ENCODE results near the gene SLIT3. TPM values are rescaled to one million over a fixed set of nuclear protein-coding genes. Genes with fewer than 3 reads are reported as not detected.

SLIT3 gene
- total RNA-seq, 1 donor from 2014 or later = 3.1 TPM

- DNase-seq (ENCODE audit: low read depth) = no peak
- no peak for TF ChIP-seq CTCF (conservative IDR thresholded peaks at IDR 0.05; ENCODE audit: low read depth, low read length)
- no peak overlapping the region for H3K4me3 ChIP-seq (ENCODE audit: low read depth, low read length)
Measured at GRCh38 chr5:169291877-169292276, 9.1 kb downstream of the SLIT3 start.

DNA sequence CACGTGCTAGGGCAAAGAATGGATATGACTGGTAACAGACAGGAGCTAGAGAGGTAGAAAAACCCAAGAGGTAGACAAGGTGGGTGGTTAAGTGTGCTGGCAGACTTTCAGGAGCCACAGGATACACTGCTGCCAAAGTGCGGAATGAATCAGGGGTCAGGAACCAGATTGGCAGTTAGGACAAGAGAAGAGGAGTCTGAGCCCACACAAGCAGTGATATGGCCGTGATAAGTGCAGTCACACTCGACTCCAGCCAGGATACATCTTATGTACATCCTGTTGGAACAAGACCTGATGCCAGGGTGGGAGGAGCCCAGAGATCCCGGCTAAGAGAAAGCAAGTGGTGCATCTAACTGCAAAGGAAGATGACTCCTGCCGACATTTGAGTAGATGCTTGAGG, 10.0 kb downstream of the SLIT3 start:
- H3K4me3 ChIP-seq (ENCODE audit: low read depth, low read length) = no peak overlapping the region
- DNase-seq (ENCODE audit: low read depth) = no peak
- no peak for TF ChIP-seq CTCF (conservative IDR thresholded peaks at IDR 0.05; ENCODE audit: low read depth, low read length)

GRCh38 chr5:169289520-169289919, 11.4 kb downstream of the SLIT3 start:
- no peak for DNase-seq (ENCODE audit: low read depth)
- H3K4me3 ChIP-seq (ENCODE audit: low read depth, low read length) = no peak overlapping the region
- TF ChIP-seq CTCF (conservative IDR thresholded peaks at IDR 0.05; ENCODE audit: low read depth, low read length) = peak; percentile 36

DNA sequence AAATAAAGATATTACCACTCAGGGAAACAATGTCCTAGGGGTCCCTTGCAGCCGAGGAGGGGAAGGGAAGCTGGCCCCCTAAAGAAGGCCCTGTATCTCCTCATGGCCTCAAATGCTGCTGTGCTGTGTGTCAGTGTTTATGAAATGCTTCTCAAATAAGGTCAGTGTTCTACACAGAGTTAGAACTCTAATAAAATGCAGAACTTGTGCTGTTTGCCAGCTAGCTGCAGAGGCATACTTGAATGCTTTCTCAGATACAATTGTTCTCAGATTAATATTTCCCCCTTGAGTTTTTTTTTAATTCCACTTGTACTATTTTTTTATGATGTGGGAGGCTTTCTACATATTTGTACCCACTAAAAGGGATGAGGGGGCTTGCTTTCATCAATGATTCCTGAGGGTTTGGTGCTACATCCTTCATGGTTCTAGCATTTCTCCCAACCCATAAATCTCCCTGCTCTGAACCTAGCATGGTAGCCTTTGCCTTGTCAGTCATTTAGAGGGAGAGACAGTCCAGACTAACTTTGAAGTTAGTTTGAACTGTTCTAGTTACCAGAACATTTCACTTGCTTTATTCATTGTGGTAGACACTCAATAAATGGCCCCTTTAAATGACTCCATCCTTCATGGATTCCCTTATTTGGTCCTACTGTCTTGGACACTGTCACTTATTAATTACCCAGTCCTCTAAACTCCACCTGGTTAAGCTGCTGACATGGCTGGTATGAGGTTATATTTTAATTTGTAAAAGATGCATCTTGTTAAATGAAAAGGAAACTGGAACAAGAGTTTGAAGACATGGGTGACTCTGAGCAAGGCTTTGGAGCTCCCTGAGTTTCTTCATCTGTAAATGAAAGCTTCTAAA, 12.6 kb downstream of the SLIT3 start:
- H3K4me3 ChIP-seq (ENCODE audit: low read depth, low read length) = no peak overlapping the region
- no peak for TF ChIP-seq CTCF (conservative IDR thresholded peaks at IDR 0.05; ENCODE audit: low read depth, low read length)
- no peak for DNase-seq (ENCODE audit: low read depth)

DNA sequence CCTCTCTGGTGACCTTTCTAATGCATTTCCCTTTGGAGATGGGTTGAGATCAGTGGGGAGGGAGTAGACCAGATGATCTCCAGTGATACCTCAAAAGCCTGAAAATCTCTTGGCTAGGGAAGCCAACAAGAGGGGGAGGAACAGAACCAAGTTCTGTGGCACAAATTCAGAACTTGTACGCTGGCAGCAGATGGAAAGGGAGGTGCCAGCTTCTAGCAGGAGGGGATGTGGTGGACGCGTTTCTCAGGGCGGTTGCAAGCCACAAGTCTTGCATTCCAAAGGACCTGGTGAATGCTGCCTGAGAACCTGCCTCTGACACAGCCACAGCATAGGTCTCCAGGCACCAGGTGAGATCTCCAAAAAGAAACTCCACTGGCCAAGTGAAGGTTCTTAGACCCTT, 13.4 kb downstream of the SLIT3 start:
- TF ChIP-seq CTCF (conservative IDR thresholded peaks at IDR 0.05; ENCODE audit: low read depth, low read length) = no peak
- no peak overlapping the region for H3K4me3 ChIP-seq (ENCODE audit: low read depth, low read length)
- DNase-seq (ENCODE audit: low read depth) = no peak

GRCh38 chr5:169286572-169287300, 14.2 kb downstream of the SLIT3 start:
- no peak for DNase-seq (ENCODE audit: low read depth)
- TF ChIP-seq CTCF (conservative IDR thresholded peaks at IDR 0.05; ENCODE audit: low read depth, low read length) = no peak
- no peak overlapping the region for H3K4me3 ChIP-seq (ENCODE audit: low read depth, low read length)
